ENCODE measurements around the gene MEAF6.

The MEAF6 gene

GRCh38 chr1:37486680-37487618 lies 27.6 kb downstream of the MEAF6 start:
- peak; percentile 49 to 95 (median 76) for DNase-seq
- intact Hi-C loops (cut with DNase I), result loop anchor here (1.0 kb wide), 1 partner anchor 32 kb away; no protein-coding TSS in a partner anchor

GRCh38 chr1:37485902-37486679 lies 28.5 kb downstream of the MEAF6 start:
- intact Hi-C loops (cut with DNase I), result no loop called here
- no peak for DNase-seq

GRCh38 chr1:37484325-37485051 lies 30.1 kb downstream of the MEAF6 start:
- intact Hi-C loops (cut with DNase I), result no loop called here
- DNase-seq, result no peak

GRCh38 chr1:37483785-37484184 lies 30.8 kb downstream of the MEAF6 start:
- DNase-seq, result no peak
- intact Hi-C loops (cut with DNase I), result no loop called here

- intact Hi-C loops (cut with DNase I), result no loop called here
- DNase-seq, result no peak
Measured at GRCh38 chr1:37482796-37483744, 31.5 kb downstream of the MEAF6 start.

- DNase-seq, result no peak
- intact Hi-C loops (cut with DNase I), result no loop called here
Measured at GRCh38 chr1:37482004-37482785, 32.4 kb downstream of the MEAF6 start.

GRCh38 chr1:37481289-37482003 lies 33.1 kb downstream of the MEAF6 start:
- intact Hi-C loops (cut with DNase I), result no loop called here

GRCh38 chr1:37480581-37481288 lies 33.8 kb downstream of the MEAF6 start:
- intact Hi-C loops (cut with DNase I), result no loop called here
- no peak for DNase-seq

More at GRCh38 chr1:37481289-37482003, 33.1 kb downstream of the MEAF6 start:
- no peak for DNase-seq

- no peak for DNase-seq
- intact Hi-C loops (cut with DNase I), result no loop called here
Measured at GRCh38 chr1:37480125-37480466, 34.5 kb downstream of the MEAF6 start.

GRCh38 chr1:37479255-37480124 lies 35.1 kb downstream of the MEAF6 start:
- peak in 4 of 10 donors; percentile 58 to 93 (median 84) for DNase-seq
- intact Hi-C loops (cut with DNase I), result no loop called here

- no peak for DNase-seq
- intact Hi-C loops (cut with DNase I), result no loop called here
Measured at GRCh38 chr1:37478890-37479254, 35.7 kb downstream of the MEAF6 start.

GRCh38 chr1:37478451-37478881 lies 36.1 kb downstream of the MEAF6 start:
- intact Hi-C loops (cut with DNase I), result no loop called here

GRCh38 chr1:37477946-37478345 lies 36.6 kb downstream of the MEAF6 start:
- intact Hi-C loops (cut with DNase I), result no loop called here
- no peak for DNase-seq

More at GRCh38 chr1:37478451-37478881, 36.1 kb downstream of the MEAF6 start:
- no peak for DNase-seq

GRCh38 chr1:37477198-37477931 lies 37.2 kb downstream of the MEAF6 start:
- intact Hi-C loops (cut with DNase I), result no loop called here
- peak in 1 of 10 donors; percentile 80 for DNase-seq

GRCh38 chr1:37476460-37477197 lies 37.9 kb downstream of the MEAF6 start:
- peak in 1 of 10 donors; percentile 78 for DNase-seq
- intact Hi-C loops (cut with DNase I), result no loop called here

Data from posterior cingulate gyrus (tissue), 11 donors.